ENCODE measurements around the gene SMYD2. TPM values are rescaled to one million over a fixed set of nuclear protein-coding genes. Genes with fewer than 3 reads are reported as not detected.
A peak's percentile ranks its signal among the peaks of the same experiment; 100 is the strongest.

Gene SMYD2
- total RNA-seq, 2 donors from 2014 or later: 35.2 to 50.9 TPM

- no peak for ATAC-seq (replicated peaks)
- no peaks in the 10 kb centered on the region for H3K9me3 Mint-ChIP-seq
- H3K4me1 Mint-ChIP-seq: peaks cover 34% of the 10 kb centered on the region
- H3K4me3 Mint-ChIP-seq: no peak overlapping the region
- H3K27me3 Mint-ChIP-seq: no peaks in the 10 kb centered on the region
- H3K36me3 Mint-ChIP-seq (ENCODE audit: low read depth): no peaks in the 10 kb centered on the region
- H3K27ac Mint-ChIP-seq: no peak overlapping the region
Observed at GRCh38 chr1:214305164-214305751, 24.3 kb downstream of the SMYD2 start.

- no peaks in the 10 kb centered on the region for H3K9me3 Mint-ChIP-seq
- no peak overlapping the region for H3K4me3 Mint-ChIP-seq
- no peaks in the 10 kb centered on the region for H3K36me3 Mint-ChIP-seq (ENCODE audit: low read depth)
- H3K27ac Mint-ChIP-seq: peak overlapping the region; percentile 9
- H3K4me1 Mint-ChIP-seq: peaks cover 39% of the 10 kb centered on the region
- no peaks in the 10 kb centered on the region for H3K27me3 Mint-ChIP-seq
- ATAC-seq (replicated peaks): no peak
Observed at GRCh38 chr1:214306269-214306668, 25.3 kb downstream of the SMYD2 start.

GRCh38 chr1:214310010-214310409 is 29.1 kb downstream of the SMYD2 start:
- Mint-ChIP-seq H3K27me3 (no peaks in the 10 kb centered on the region), H3K36me3 (ENCODE audit: low read depth) (peaks cover 4% of the 10 kb centered on the region), H3K27ac (no peak overlapping the region), H3K9me3 (no peaks in the 10 kb centered on the region), H3K4me3 (peak overlapping the region; percentile 66), H3K4me1 (peaks cover 34% of the 10 kb centered on the region)
- peak; percentile 45 for ATAC-seq (replicated peaks)

- Mint-ChIP-seq H3K4me1 (peaks cover 34% of the 10 kb centered on the region), H3K36me3 (ENCODE audit: low read depth) (peaks cover 15% of the 10 kb centered on the region), H3K27me3 (no peaks in the 10 kb centered on the region), H3K9me3 (no peaks in the 10 kb centered on the region), H3K4me3 (peak overlapping the region; percentile 66), H3K27ac (peak overlapping the region; percentile 36)
- no peak for ATAC-seq (replicated peaks)
Observed at GRCh38 chr1:214310777-214311690, 30.1 kb downstream of the SMYD2 start.

GRCh38 chr1:214312530-214313051 is 31.6 kb downstream of the SMYD2 start:
- no peak for ATAC-seq (replicated peaks)
- H3K9me3 Mint-ChIP-seq: no peaks in the 10 kb centered on the region
- peaks cover 29% of the 10 kb centered on the region for H3K36me3 Mint-ChIP-seq (ENCODE audit: low read depth)
- no peaks in the 10 kb centered on the region for H3K27me3 Mint-ChIP-seq
- peaks cover 30% of the 10 kb centered on the region for H3K4me1 Mint-ChIP-seq
- no peak overlapping the region for H3K27ac Mint-ChIP-seq
- H3K4me3 Mint-ChIP-seq: no peak overlapping the region

- H3K9me3 Mint-ChIP-seq: no peaks in the 10 kb centered on the region
- H3K36me3 Mint-ChIP-seq (ENCODE audit: low read depth): peaks cover 46% of the 10 kb centered on the region
- H3K27ac Mint-ChIP-seq: no peak overlapping the region
- no peak overlapping the region for H3K4me3 Mint-ChIP-seq
- no peaks in the 10 kb centered on the region for H3K27me3 Mint-ChIP-seq
- no peak for ATAC-seq (replicated peaks)
- peaks cover 20% of the 10 kb centered on the region for H3K4me1 Mint-ChIP-seq
Observed at GRCh38 chr1:214314178-214314843, 33.4 kb downstream of the SMYD2 start.

GRCh38 chr1:214316593-214316992 is 35.6 kb downstream of the SMYD2 start:
- H3K36me3 Mint-ChIP-seq (ENCODE audit: low read depth): peaks cover 67% of the 10 kb centered on the region
- H3K4me1 Mint-ChIP-seq: peaks cover 6% of the 10 kb centered on the region
- no peaks in the 10 kb centered on the region for H3K9me3 Mint-ChIP-seq
- no peak overlapping the region for H3K27ac Mint-ChIP-seq
- no peak overlapping the region for H3K4me3 Mint-ChIP-seq
- no peaks in the 10 kb centered on the region for H3K27me3 Mint-ChIP-seq
- ATAC-seq (replicated peaks): peak; percentile 43

GRCh38 chr1:214317300-214317699 is 36.3 kb downstream of the SMYD2 start:
- ATAC-seq (replicated peaks): no peak
- Mint-ChIP-seq H3K9me3 (no peaks in the 10 kb centered on the region), H3K4me1 (peaks cover 6% of the 10 kb centered on the region), H3K36me3 (ENCODE audit: low read depth) (peaks cover 74% of the 10 kb centered on the region), H3K4me3 (no peak overlapping the region), H3K27ac (no peak overlapping the region), H3K27me3 (no peaks in the 10 kb centered on the region)

GRCh38 chr1:214317734-214318133 is 36.8 kb downstream of the SMYD2 start:
- ATAC-seq (replicated peaks): no peak
- Mint-ChIP-seq H3K4me1 (peaks cover 6% of the 10 kb centered on the region), H3K4me3 (no peak overlapping the region), H3K27me3 (no peaks in the 10 kb centered on the region), H3K36me3 (ENCODE audit: low read depth) (peaks cover 79% of the 10 kb centered on the region), H3K9me3 (no peaks in the 10 kb centered on the region), H3K27ac (no peak overlapping the region)

GRCh38 chr1:214318356-214318755 is 37.4 kb downstream of the SMYD2 start:
- peak overlapping the region; percentile 20 for H3K27ac Mint-ChIP-seq
- no peaks in the 10 kb centered on the region for H3K27me3 Mint-ChIP-seq
- no peak for ATAC-seq (replicated peaks)
- no peaks in the 10 kb centered on the region for H3K9me3 Mint-ChIP-seq
- no peak overlapping the region for H3K4me3 Mint-ChIP-seq
- H3K36me3 Mint-ChIP-seq (ENCODE audit: low read depth): peaks cover 85% of the 10 kb centered on the region
- peaks cover 6% of the 10 kb centered on the region for H3K4me1 Mint-ChIP-seq

- H3K9me3 Mint-ChIP-seq: no peaks in the 10 kb centered on the region
- peak overlapping the region; percentile 20 for H3K27ac Mint-ChIP-seq
- ATAC-seq (replicated peaks): no peak
- no peak overlapping the region for H3K4me3 Mint-ChIP-seq
- H3K27me3 Mint-ChIP-seq: no peaks in the 10 kb centered on the region
- H3K36me3 Mint-ChIP-seq (ENCODE audit: low read depth): peaks cover 88% of the 10 kb centered on the region
- H3K4me1 Mint-ChIP-seq: peaks cover 6% of the 10 kb centered on the region
Observed at GRCh38 chr1:214318956-214319736, 38.2 kb downstream of the SMYD2 start.

GRCh38 chr1:214319938-214320337 is 39.0 kb downstream of the SMYD2 start:
- ATAC-seq (replicated peaks): no peak
- H3K27me3 Mint-ChIP-seq: no peaks in the 10 kb centered on the region
- peaks cover 92% of the 10 kb centered on the region for H3K36me3 Mint-ChIP-seq (ENCODE audit: low read depth)
- peaks cover 6% of the 10 kb centered on the region for H3K4me1 Mint-ChIP-seq
- no peaks in the 10 kb centered on the region for H3K9me3 Mint-ChIP-seq
- H3K27ac Mint-ChIP-seq: peak overlapping the region; percentile 7
- H3K4me3 Mint-ChIP-seq: no peak overlapping the region

- peaks cover 6% of the 10 kb centered on the region for H3K4me1 Mint-ChIP-seq
- peak overlapping the region; percentile 70 for H3K27ac Mint-ChIP-seq
- ATAC-seq (replicated peaks): peak; percentile 80
- no peak overlapping the region for H3K4me3 Mint-ChIP-seq
- H3K9me3 Mint-ChIP-seq: no peaks in the 10 kb centered on the region
- no peaks in the 10 kb centered on the region for H3K27me3 Mint-ChIP-seq
- peaks cover 86% of the 10 kb centered on the region for H3K36me3 Mint-ChIP-seq (ENCODE audit: low read depth)
Observed at GRCh38 chr1:214321705-214322453, 40.9 kb downstream of the SMYD2 start.
